ENCODE measurements around the gene DNAH5.

DNA sequence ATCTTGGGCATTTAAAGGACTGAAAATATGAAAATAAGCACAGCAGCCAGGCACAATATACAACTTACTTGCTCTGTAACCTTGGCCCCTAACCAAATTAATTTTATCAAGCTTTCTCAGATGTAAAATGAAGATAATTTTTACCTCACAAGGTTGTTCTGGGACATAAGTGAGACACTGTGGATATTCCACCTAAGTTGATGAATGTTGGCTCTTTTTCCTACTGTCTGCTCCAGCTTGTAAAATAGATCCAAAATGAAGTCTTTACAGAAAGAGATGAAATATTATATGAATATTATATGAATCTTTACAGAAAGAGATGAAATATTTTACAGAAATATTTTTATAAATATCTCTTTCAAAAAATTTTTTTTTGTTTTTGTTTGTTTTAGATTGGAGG lies 270.1 kb downstream of the DNAH5 start:
- TF ChIP-seq, protein P1, sequence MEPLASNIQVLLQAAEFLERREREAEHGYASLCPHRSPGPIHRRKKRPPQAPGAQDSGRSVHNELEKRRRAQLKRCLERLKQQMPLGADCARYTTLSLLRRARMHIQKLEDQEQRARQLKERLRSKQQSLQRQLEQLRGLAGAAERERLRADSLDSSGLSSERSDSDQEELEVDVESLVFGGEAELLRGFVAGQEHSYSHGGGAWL (CRISPR knock-in tag; IDR thresholded peaks at IDR 0.05) = no peak
- no peak for TF ChIP-seq MYPOP (CRISPR knock-in tag; IDR thresholded peaks at IDR 0.05)
- TF ChIP-seq BORCS8-MEF2B (CRISPR knock-in tag; IDR thresholded peaks at IDR 0.05) = no peak
- no peak for TF ChIP-seq ADNP (CRISPR knock-in tag; IDR thresholded peaks at IDR 0.05)
- TF ChIP-seq USF2 (IDR thresholded peaks at IDR 0.05; ENCODE audit: low read depth, low read length) = no peak
- no peak for TF ChIP-seq USF2 (CRISPR knock-in tag; IDR thresholded peaks at IDR 0.05; ENCODE audit: borderline replicate concordance)
- TF ChIP-seq TBX3 (IDR thresholded peaks at IDR 0.05; ENCODE audit: borderline replicate concordance) = no peak
